Activated CD8-positive, alpha-beta memory T cell treated with anti-CD3 and anti-CD28 coated beads, Interleukin-2, amount 50 U/mL, for 1 hour (primary cell): ENCODE results near the gene TM9SF4.

Experiments
- DNase-seq: peaks from one replicate; pipeline ENCODE4 v3.0.0-alpha.2; 2020; ENCODE audit errors: extremely low read depth

Gene TM9SF4

GRCh38 chr20:32129863-32130262, 20.3 kb downstream of the TM9SF4 start:
- no peak for DNase-seq

DNA sequence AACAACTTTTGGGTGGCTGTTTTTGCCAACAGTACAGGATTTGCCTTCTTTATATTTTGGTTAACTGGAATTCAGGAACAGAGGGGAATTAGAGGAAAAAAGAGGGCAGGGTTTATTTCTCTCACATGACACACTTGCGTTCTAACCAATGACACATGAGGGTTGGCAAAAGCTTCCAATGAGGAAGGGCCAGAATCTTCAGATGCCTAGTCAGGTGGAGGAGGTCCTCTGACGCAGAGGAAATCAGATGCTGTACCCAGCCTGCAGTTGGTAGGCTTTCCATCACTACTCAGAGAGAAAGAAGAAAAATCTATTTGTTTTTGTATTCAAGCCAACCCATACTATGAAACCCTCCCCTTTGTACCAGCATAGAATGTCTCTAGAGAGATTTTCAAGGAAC, 20.8 kb downstream of the TM9SF4 start:
- no peak for DNase-seq

DNA sequence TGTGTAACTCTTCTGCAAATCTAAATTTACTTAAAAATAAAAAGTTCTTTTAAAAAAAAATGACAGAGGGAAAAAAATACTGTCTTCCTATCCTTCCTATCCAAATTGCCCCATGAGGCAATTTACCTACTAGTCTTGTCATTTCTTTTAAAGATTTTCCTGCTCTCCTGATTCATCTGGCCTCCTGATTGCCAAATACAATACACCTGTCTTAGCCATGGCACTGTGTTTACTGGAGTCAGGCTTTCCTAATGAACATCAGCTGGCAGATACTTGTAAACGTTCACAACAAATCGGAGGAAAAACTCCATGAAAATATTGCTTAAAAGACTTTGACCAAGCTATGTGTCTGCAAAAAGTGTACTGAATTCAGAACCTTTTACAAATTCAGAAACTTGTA, 21.5 kb downstream of the TM9SF4 start:
- DNase-seq: no peak

DNA sequence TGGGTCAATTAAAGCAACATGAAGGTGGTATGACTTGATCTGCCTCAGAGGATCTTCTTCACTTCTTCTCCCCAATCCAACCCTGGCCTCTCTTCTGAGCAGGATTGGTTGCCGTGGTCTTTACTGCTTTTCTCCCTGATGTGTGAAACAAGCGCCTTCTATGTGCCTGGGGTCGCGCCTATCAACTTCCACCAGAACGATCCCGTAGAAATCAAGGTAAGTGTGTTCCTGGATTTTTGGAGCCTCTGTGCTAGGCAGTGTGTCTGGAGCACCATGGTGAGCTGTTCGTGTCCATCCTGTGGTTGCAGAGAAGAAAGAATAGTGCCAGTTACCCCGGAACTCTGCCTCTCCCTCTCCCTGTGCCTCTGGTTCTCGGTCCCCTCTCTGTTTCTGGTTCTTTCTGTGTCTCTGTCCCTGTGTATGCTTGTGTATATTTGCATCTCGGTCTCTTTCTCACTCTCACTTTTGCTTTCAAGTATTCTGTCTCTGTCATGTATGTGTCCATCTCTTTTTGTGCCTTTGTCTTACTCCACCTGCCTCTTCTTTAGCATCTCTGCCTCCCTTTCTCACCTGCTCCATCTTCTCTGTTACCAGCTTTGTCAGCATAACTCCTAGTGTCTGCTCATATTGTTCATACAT, 23.5 kb downstream of the TM9SF4 start:
- DNase-seq: no peak

GRCh38 chr20:32134026-32134425, 24.5 kb downstream of the TM9SF4 start:
- DNase-seq: no peak

DNA sequence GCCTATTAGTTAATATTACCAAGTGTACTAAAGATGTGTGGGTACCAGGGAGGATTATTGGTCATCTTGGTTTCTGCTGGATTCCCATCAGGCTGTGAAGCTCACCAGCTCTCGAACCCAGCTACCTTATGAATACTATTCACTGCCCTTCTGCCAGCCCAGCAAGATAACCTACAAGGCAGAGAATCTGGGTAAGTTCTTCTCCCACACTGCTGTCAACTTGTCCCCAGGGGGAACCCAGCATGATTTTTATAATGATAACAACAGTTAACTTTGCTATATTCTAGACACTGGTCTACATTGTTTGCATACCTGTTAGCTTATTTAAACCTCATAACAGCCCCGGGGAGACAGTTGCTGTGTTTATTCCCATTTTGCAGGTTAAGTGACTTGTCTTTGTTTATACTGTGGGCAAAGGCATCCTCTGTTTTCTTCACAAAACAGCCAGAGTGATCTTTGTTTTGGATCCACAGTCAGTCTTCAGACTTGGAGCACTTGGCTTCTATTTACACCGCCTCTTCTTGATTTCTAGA, 26.5 kb downstream of the TM9SF4 start:
- no peak for DNase-seq

DNA sequence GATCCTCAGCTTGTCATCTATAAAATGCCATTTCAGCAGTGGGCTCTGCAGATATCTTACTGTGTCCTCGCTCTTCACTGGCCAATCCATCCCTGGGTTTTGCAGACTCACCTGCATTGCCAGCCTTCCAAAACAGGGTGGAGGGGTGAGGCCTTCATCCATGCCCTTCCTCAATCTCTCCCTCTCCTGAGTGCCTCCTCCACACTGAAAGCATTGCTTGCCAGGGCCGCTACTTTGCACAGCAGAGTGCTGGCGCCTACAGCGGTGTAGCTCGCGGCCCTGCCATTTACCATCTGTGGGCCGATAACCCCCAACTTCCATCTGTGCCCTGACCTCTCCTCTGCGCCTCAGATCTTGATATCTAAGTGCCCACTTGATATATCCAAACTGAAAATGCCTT, 29.4 kb downstream of the TM9SF4 start:
- DNase-seq: no peak

DNA sequence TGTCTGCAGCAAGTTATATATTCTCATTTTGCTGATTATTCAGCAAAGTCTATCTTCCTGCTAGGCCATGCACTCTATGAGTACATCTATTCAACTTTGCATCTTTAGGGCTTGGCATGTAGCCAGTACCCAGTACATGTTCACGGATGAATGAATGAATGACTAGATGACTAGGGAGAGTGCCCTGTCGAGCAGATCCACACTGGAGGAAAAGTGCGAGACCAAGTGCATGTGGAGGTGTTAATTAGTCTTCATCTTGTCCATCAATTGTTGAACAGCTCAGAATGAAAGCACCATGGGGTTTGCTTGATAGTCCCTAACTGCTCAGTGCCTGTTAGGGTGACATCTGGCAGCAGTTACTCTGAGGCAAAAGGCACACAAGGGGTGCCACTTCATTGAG, 30.4 kb downstream of the TM9SF4 start:
- no peak for DNase-seq

- DNase-seq: no peak
These were observed 31.1 kb downstream of the TM9SF4 start for GRCh38 chr20:32140603-32141002.

DNA sequence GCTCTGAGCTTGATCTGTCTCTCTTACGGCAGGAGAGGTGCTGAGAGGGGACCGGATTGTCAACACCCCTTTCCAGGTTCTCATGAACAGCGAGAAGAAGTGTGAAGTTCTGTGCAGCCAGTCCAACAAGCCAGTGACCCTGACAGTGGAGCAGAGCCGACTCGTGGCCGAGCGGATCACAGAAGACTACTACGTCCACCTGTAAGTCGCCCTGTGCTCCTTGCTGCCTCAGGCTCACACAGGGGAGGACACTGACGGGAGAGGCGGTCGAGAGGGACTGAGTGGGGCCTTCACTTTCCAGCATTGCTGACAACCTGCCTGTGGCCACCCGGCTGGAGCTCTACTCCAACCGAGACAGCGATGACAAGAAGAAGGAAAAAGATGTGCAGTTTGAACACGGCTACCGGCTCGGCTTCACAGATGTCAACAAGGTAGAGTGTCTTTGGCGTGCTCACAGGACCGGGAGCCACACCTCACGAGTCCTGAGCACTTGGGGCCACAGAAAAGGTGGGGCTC, 32.0 kb downstream of the TM9SF4 start:
- DNase-seq: no peak

DNA sequence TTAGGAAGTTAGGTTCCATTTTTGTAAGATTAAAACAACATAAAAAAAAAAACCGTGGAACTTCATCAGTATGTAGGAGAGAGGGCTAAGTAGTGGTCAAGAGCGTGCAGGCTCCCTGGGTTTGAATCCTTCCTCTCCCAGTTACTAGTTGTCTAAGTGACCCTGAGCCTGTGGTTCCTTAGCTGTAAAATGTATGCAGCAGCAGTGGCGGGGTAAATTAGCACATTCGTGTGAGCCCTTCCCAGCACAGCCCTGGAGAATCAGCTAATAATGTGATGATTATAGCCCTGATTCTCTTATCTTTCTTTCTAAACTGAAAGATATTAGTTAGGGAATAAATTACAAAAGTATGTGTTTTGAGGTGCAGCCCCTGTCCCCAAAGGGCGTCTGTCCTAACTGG, 32.6 kb downstream of the TM9SF4 start:
- DNase-seq: no peak

DNA sequence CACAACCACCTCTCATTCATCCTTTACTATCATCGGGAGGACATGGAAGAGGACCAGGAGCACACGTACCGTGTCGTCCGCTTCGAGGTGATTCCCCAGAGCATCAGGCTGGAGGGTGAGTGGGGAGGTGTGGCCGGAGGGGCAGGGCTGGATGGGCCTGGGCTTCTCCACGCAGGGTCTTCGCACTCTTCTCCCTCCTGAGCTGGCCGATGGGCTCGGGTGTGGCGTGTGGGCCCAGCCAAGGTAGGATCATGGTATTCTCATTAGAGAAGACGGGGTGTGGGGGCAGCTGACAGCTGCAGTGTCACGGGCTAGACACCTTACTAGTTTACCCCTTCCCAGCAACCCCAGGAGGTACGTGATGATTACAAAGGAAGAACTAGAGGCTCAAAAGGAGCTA, 33.5 kb downstream of the TM9SF4 start:
- no peak for DNase-seq

- no peak for DNase-seq
These were observed 35.6 kb downstream of the TM9SF4 start for GRCh38 chr20:32144898-32145662.

- no peak for DNase-seq
These were observed 40.2 kb downstream of the TM9SF4 start for GRCh38 chr20:32149566-32150170.

DNA sequence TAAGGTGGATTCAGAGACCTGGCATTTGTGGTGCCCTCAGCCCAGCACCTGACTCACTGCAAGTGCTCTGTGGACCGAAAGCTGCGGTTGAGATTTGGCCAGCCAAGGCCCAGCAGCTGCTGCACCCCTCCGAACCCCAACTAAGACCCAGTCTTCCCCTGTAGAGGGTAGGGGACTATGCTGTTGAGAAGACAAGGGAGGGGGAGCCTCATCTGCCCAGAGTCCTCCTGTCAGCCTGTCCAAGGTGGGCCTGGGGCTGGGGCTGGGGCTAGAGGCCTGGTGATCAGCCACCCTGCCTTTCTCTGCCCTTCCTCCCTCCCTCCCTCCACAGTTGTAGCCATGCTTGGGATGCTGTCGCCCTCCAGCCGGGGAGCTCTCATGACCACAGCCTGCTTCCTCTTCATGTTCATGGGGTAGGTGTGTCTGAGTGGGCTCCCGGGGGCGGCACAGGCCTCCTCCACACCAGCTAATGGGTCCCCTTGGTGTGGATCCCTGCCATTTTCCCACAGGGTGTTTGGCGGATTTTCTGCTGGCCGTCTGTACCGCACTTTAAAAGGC, 40.9 kb downstream of the TM9SF4 start:
- no peak for DNase-seq

GRCh38 chr20:32152421-32153155, 43.1 kb downstream of the TM9SF4 start:
- DNase-seq: no peak

DNA sequence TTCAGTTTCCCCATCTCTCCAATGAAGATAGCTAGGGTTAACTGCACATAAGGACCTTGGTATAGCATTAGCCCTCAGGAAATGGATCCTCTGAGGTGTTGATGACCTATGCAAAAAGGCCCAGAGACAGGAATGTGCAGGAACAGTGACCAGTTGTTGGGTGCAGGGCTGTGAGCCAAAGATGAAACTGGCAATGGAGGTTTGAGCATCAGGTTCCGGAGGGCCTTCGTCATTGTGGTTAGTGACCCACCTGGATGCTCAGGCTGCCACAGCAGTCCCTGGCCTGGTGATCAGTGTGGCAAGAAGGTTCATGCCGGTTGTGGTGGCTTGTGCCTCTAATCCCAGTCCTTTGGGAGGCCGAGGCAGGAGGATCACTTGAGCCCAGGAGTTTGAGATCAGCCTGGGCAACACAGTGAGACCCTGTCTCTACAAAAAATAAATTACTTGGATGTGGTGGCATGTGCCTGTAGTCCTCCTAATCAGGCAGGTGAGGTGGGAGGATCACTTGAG, 43.7 kb downstream of the TM9SF4 start:
- no peak for DNase-seq

GRCh38 chr20:32153771-32154170, 44.3 kb downstream of the TM9SF4 start:
- no peak for DNase-seq

- no peak for DNase-seq
These were observed 45.8 kb downstream of the TM9SF4 start for GRCh38 chr20:32155017-32155981.

DNA sequence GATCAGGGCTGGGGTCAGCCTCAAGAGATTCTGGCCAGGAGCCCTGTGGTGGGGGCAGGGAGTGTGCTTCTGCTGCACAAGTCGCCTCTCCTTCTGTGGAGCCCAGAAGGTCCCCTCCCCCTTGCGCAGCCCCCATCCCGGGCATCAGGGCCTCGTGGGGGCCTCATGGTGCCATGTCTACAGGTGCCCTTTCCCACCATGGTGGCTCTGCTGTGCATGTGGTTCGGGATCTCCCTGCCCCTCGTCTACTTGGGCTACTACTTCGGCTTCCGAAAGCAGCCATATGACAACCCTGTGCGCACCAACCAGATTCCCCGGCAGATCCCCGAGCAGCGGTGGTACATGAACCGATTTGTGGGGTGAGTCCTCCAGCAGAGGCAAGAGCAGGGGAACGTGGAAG, 48.1 kb downstream of the TM9SF4 start:
- no peak for DNase-seq
